Activated naive CD4-positive, alpha-beta T cell treated with anti-CD3 and anti-CD28 coated beads, Interleukin-2, amount 50 U/mL, for 72 hours (primary cell): ENCODE data around the gene AMMECR1. TPM values are rescaled to one million over a fixed set of nuclear protein-coding genes. Genes with fewer than 3 reads are reported as not detected.

Source experiments
- ATAC-seq, 2 donors: fragments of 150-1000 bp; cut with Tn5 transposase; 2 replicates each; pipeline ENCODE4 v1.10.0; 2021; ENCODE audit warnings: mild to moderate bottlenecking in 2 of 2, moderate library complexity in 2 of 2
- DNase-seq, 2 donors: peaks; one replicate each; pipeline ENCODE4 v3.0.0; 2021 to 2022; ENCODE audit warnings: low spot score in 2 of 2
- H3K27ac Mint-ChIP-seq, 2 donors: one replicate each; pipeline ENCODE4 v1.8.0; 2022; ENCODE audit warnings: mild to moderate bottlenecking in 2 of 2, mixed read lengths in 2 of 2
- H3K36me3 Mint-ChIP-seq, 2 donors: one replicate each; pipeline ENCODE4 v1.8.0; 2022; ENCODE audit warnings: mixed read lengths in 2 of 2
- H3K9me3 Mint-ChIP-seq, 2 donors: one replicate each; pipeline ENCODE4 v1.8.0; 2022; ENCODE audit warnings: mixed read lengths in 2 of 2
- total RNA-seq, 2 donors: library from RNA; stranded (reverse); gene quantifications; one replicate each; pipeline ENCODE4 v1.2.3, GENCODE V29; 2022

The AMMECR1 gene
- total RNA-seq, 2 donors from 2014 or later: 4.1 to 8.7 TPM

GRCh38 chrX:110153244-110153643 is 164.6 kb downstream of the AMMECR1 start:
- DNase-seq (no peak), ATAC-seq (no peak)
- Mint-ChIP-seq H3K36me3 (no peaks in the 10 kb centered on the region), H3K27ac (no peak overlapping the region), H3K9me3 (no peaks in the 10 kb centered on the region)

- ATAC-seq: peak; percentile 56 to 58
- H3K9me3 Mint-ChIP-seq: no peaks in the 10 kb centered on the region
- peak in 1 of 2 donors; percentile 27 for DNase-seq
Observed at GRCh38 chrX:110146521-110146920, 171.4 kb downstream of the AMMECR1 start.

GRCh38 chrX:110145854-110146253 is 172.0 kb downstream of the AMMECR1 start:
- Mint-ChIP-seq H3K36me3 (no peaks in the 10 kb centered on the region), H3K27ac (no peak overlapping the region), H3K9me3 (no peaks in the 10 kb centered on the region)
- DNase-seq (no peak), ATAC-seq (peak in 1 of 2 donors; percentile 33)

More at GRCh38 chrX:110146521-110146920, 171.4 kb downstream of the AMMECR1 start:
- Mint-ChIP-seq H3K27ac (no peak overlapping the region), H3K36me3 (no peaks in the 10 kb centered on the region)

GRCh38 chrX:110145311-110145710 is 172.6 kb downstream of the AMMECR1 start:
- no peak for ATAC-seq
- no peaks in the 10 kb centered on the region for H3K9me3 Mint-ChIP-seq
- H3K36me3 Mint-ChIP-seq: no peaks in the 10 kb centered on the region
- no peak for DNase-seq
- H3K27ac Mint-ChIP-seq: no peak overlapping the region

Other genes starting within 250 kb of the AMMECR1 start
- gene RTL9, start 40.8 kb upstream of the AMMECR1 start, total RNA-seq: under 1 TPM in 1 of 2 donors, not detected in 1; 0.04 TPM